Naive thymus-derived CD4-positive, alpha-beta T cell (primary cell): ENCODE measurements around the gene SGPP2. TPM values are rescaled to one million over a fixed set of nuclear protein-coding genes. Genes with fewer than 3 reads are reported as not detected.

Experiments used
- ATAC-seq: fragments of 150-1000 bp; cut with Tn5 transposase; 2 replicates; pipeline ENCODE4 v1.10.0; 2021; ENCODE audit warnings: mild to moderate bottlenecking, moderate library complexity
- CTCF ChIA-PET: fragments of 350-600 bp; sonication (Branson Sonifier 250); formaldehyde crosslinking; loops from one replicate; lab custom pipeline; 2021; ENCODE audit warnings: antibody characterized with exemption; lab: Charles Lee
- POLR2A ChIA-PET: fragments of 350-600 bp; sonication (Branson Sonifier 250); formaldehyde crosslinking; loops from one replicate; lab custom pipeline; 2021; ENCODE audit warnings: antibody characterized with exemption, inconsistent platforms; lab: Charles Lee
- DNase-seq, 9 donors: peaks; one replicate each; pipeline versions ENCODE4 v3.0.0 to v3.0.0-alpha.2; 2020 to 2022; ENCODE audit warnings: mixed read lengths in 1 of 9
- H3K27ac ChIP-seq: one replicate; pipeline ENCODE4 v1.7.0; 2013; ENCODE audit warnings: mild to moderate bottlenecking, low read depth, low read length, moderate library complexity
- H3K27me3 ChIP-seq, 2 donors: one replicate each; pipeline ENCODE4 v1.7.0; 2013; ENCODE audit warnings: low read length in 2 of 2, mild to moderate bottlenecking in 2 of 2, moderate library complexity in 2 of 2; ENCODE audit not compliant: control insufficient read depth in 2 of 2, insufficient read depth in 2 of 2
- H3K36me3 ChIP-seq, 3 experiments: 1 replicate in 2 of 3; 2 replicates in 1 of 3; pipeline ENCODE4 v1.7.0; 2013; ENCODE audit warnings: low read length in 3 of 3, mild to moderate bottlenecking in 3 of 3, moderate library complexity in 1 of 3; ENCODE audit not compliant: insufficient read depth in 3 of 3, control insufficient read depth in 2 of 3
- H3K4me1 ChIP-seq, 2 donors: one replicate each; pipeline ENCODE4 v1.7.0; 2013; ENCODE audit warnings: low read length in 2 of 2, mild to moderate bottlenecking in 2 of 2, moderate library complexity in 1 of 2; ENCODE audit not compliant: control insufficient read depth in 2 of 2, insufficient read depth in 2 of 2
- H3K4me3 ChIP-seq: 2 replicates; pipeline ENCODE4 v1.7.0; 2013; ENCODE audit warnings: mild to moderate bottlenecking, low read length
- H3K9me3 ChIP-seq, 3 experiments: 1 replicate in 2 of 3; 2 replicates in 1 of 3; pipeline ENCODE4 v1.7.0; 2013; ENCODE audit warnings: low read length in 3 of 3; ENCODE audit not compliant: control insufficient read depth in 2 of 3
- H3K27ac Mint-ChIP-seq, 9 donors: one replicate each; pipeline ENCODE4 v1.8.0; 2020 to 2022; ENCODE audit warnings: mixed read lengths in 9 of 9, mild to moderate bottlenecking in 8 of 9, moderate library complexity in 5 of 9, inconsistent platforms in 2 of 9
- H3K27me3 Mint-ChIP-seq, 5 donors: one replicate each; pipeline ENCODE4 v1.8.0; 2021 to 2022; ENCODE audit warnings: mixed read lengths in 5 of 5, mild to moderate bottlenecking in 1 of 5
- H3K36me3 Mint-ChIP-seq, 5 donors: one replicate each; pipeline ENCODE4 v1.8.0; 2020 to 2022; ENCODE audit warnings: mixed read lengths in 5 of 5, mild to moderate bottlenecking in 3 of 5, inconsistent platforms in 1 of 5
- H3K4me1 Mint-ChIP-seq, 7 donors: one replicate each; pipeline ENCODE4 v1.8.0; 2020 to 2022; ENCODE audit warnings: mixed read lengths in 7 of 7, mild to moderate bottlenecking in 3 of 7, inconsistent platforms in 1 of 7
- H3K4me3 Mint-ChIP-seq, 10 donors: one replicate each; pipeline ENCODE4 v1.8.0; 2020 to 2022; ENCODE audit warnings: mild to moderate bottlenecking in 10 of 10, mixed read lengths in 10 of 10, moderate library complexity in 6 of 10, inconsistent platforms in 2 of 10
- H3K9me3 Mint-ChIP-seq, 11 donors: one replicate each; pipeline ENCODE4 v1.8.0; 2020 to 2022; ENCODE audit warnings: mixed read lengths in 11 of 11, mild to moderate bottlenecking in 4 of 11, inconsistent platforms in 1 of 11, moderate library complexity in 1 of 11
- intact Hi-C, 2 donors: fragments of 100-400 bp; cut with micrococcal nuclease; formaldehyde crosslinking; loops; one replicate each; pipeline ENCODE4 v1.15.1; 2023
- polyA plus RNA-seq, 2 donors: library from polyadenylated mRNA; unstranded; fragments of 300-500 nt; fragmentation: Illumina TruSeq; gene quantifications; one replicate each; pipeline ENCODE4 v1.2.3, GENCODE V29; 2021
- total RNA-seq, 6 experiments: library from RNA in 5 of 6; stranded (reverse) in 5 of 6; gene quantifications; 1 replicate in 5 of 6; 2 replicates in 1 of 6; pipeline ENCODE4 v1.2.3 and lab custom pipeline; 2021 to 2026

SGPP2 gene
- total and polyA plus RNA-seq, 7 experiments from 2014 or later = 0.05 to 5.8 (median 0.68) TPM

DNA sequence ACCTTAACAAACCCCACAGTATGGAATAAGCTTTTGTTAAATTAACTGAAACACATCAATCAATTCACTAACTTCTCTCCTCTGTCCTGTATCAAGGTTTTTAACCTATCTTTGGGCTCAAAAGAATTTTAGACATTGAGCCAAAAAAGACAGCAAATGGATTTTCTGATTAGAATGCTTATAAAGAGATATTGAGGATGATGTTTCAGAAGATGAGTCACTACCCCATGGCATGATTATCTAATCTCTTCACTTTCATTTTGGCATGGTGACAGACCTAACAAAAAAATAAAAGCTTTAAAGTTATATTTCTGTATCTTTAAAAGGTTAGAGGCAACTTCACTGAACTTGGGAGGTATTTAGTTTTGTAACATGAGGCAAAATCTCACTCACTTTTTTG lies 55.5 kb downstream of the SGPP2 start:
- H3K9me3 Mint-ChIP-seq = peaks cover 0 to 2% (median 0%) of the 10 kb centered on the region in 11 donors
- H3K27ac Mint-ChIP-seq = no peak overlapping the region
- H3K27me3 Mint-ChIP-seq = peaks cover 3 to 36% (median 8%) of the 10 kb centered on the region in 5 donors
- DNase-seq (no peak), ATAC-seq (no peak)
- H3K4me1 Mint-ChIP-seq = peaks cover 0 to 3% (median 0%) of the 10 kb centered on the region in 7 donors
- no peak overlapping the region for H3K27ac ChIP-seq
- H3K27me3 ChIP-seq = no peaks in the 10 kb centered on the region
- H3K36me3 Mint-ChIP-seq = peaks cover 0 to 5% (median 0%) of the 10 kb centered on the region in 5 donors
- POLR2A ChIA-PET = no interaction called here
- H3K9me3 ChIP-seq = no peaks in the 10 kb centered on the region
- CTCF ChIA-PET = no interaction called here
- no peaks in the 10 kb centered on the region for H3K36me3 ChIP-seq
- intact Hi-C loops = loop anchor here in 1 of 2 donors (5.0 kb wide), 1 partner anchor 163 kb away; no protein-coding TSS in a partner anchor
- H3K4me3 Mint-ChIP-seq = no peak overlapping the region
- H3K4me1 ChIP-seq = no peaks in the 10 kb centered on the region
- H3K4me3 ChIP-seq = no peak overlapping the region

DNA sequence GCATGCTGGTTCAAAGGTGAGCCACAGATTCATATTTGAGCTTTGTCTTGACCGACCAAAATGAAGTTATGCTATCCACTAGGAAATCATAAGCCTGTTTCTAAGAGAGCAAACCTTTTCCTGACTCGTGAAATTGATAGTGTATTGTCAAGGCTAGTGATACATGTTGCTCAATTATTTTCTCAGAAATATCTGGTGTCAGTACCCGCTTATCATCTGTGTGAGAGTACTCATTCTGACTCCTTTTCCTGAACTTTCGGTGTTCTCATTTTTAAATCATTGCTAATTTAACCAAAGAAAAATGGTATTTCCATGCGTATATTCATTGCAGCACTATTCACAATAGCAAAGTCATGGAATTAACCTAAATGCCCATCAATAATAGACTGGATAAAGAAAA lies 56.2 kb downstream of the SGPP2 start:
- peaks cover 0 to 2% (median 0%) of the 10 kb centered on the region in 11 donors for H3K9me3 Mint-ChIP-seq
- ChIA-PET POLR2A (no interaction called here), CTCF (no interaction called here)
- Histone ChIP-seq H3K9me3 (no peaks in the 10 kb centered on the region), H3K27ac (no peak overlapping the region), H3K27me3 (no peaks in the 10 kb centered on the region), H3K36me3 (no peaks in the 10 kb centered on the region), H3K4me1 (no peaks in the 10 kb centered on the region), H3K4me3 (no peak overlapping the region)
- peaks cover 0 to 9% (median 0%) of the 10 kb centered on the region in 5 donors for H3K36me3 Mint-ChIP-seq
- H3K4me1 Mint-ChIP-seq = peaks cover 0 to 3% (median 0%) of the 10 kb centered on the region in 7 donors
- intact Hi-C loops = loop anchor here in 1 of 2 donors (5.0 kb wide), 1 partner anchor 163 kb away; no protein-coding TSS in a partner anchor
- H3K27ac Mint-ChIP-seq = no peak overlapping the region
- peaks cover 3 to 42% (median 9%) of the 10 kb centered on the region in 5 donors for H3K27me3 Mint-ChIP-seq
- DNase-seq (no peak), ATAC-seq (no peak)
- H3K4me3 Mint-ChIP-seq = no peak overlapping the region

DNA sequence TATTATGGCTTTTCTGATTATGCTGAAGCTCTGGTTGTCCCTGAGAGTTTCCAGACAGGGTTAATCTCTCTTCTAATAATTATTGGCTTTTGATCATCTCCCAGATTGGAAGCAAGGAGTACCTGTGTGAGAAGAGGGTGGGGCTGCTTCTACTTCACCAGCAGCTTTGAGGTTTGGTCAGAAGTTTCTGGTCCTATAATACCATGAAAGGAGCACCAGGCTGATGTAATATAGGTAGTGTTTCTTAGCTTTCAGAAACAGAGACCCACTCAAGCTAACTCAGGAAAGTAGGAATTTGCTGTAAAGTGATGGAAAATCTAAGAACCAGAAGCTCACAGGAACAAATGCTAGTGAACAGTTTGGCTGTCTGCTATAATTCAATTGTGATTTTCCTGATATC lies 57.6 kb downstream of the SGPP2 start:
- DNase-seq = no peak
- Histone ChIP-seq H3K27me3 (no peaks in the 10 kb centered on the region), H3K4me3 (no peak overlapping the region), H3K4me1 (no peaks in the 10 kb centered on the region), H3K27ac (no peak overlapping the region), H3K36me3 (no peaks in the 10 kb centered on the region), H3K9me3 (no peaks in the 10 kb centered on the region)
- Mint-ChIP-seq H3K4me1 (peaks cover 0 to 3% (median 0%) of the 10 kb centered on the region in 7 donors), H3K27ac (no peak overlapping the region), H3K4me3 (no peak overlapping the region), H3K9me3 (peaks cover 0 to 2% (median 0%) of the 10 kb centered on the region in 11 donors), H3K36me3 (peaks cover 0 to 9% (median 0%) of the 10 kb centered on the region in 5 donors), H3K27me3 (peaks cover 3 to 54% (median 11%) of the 10 kb centered on the region in 5 donors)
- POLR2A ChIA-PET = no interaction called here
- CTCF ChIA-PET = no interaction called here
- intact Hi-C loops = loop anchor here in 1 of 2 donors (5.0 kb wide), 1 partner anchor 165 kb away; no protein-coding TSS in a partner anchor
- no peak for ATAC-seq

DNA sequence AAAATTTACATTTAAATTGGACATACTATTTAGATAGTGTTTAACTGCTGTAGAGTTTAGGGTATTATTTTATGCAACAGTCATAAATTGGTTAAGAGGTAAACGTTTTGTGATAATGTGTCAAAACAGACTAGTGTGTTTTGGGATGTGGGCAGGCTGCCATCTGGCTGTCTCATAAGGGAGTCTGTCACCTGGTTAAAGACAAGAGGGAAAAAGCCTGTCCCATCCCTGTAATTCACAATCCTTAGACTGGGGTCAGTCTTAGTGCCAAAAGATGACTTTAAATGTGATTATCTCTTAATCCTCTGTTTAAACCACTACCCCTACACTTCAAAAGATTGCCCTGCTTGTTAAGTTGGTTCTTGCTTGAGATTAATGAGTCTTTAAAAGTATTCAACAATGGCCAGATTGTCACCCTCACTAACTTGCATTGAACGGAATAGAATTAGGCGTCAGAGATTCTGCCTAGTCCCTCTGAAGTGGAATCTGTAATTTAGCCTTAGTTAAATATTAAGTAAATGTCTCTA lies 59.2 kb downstream of the SGPP2 start:
- Histone ChIP-seq H3K4me1 (no peaks in the 10 kb centered on the region), H3K9me3 (no peaks in the 10 kb centered on the region), H3K36me3 (no peaks in the 10 kb centered on the region), H3K4me3 (no peak overlapping the region), H3K27ac (no peak overlapping the region), H3K27me3 (no peaks in the 10 kb centered on the region)
- CTCF ChIA-PET = interaction anchor here (0.6 kb wide), 1 partner anchor 71 kb away, joined by 3 read pairs; no protein-coding TSS in a partner anchor
- Mint-ChIP-seq H3K4me1 (peaks cover 0 to 3% (median 0%) of the 10 kb centered on the region in 7 donors), H3K36me3 (peaks cover 0 to 9% (median 0%) of the 10 kb centered on the region in 5 donors), H3K9me3 (peaks cover 0 to 2% (median 0%) of the 10 kb centered on the region in 11 donors), H3K4me3 (no peak overlapping the region), H3K27me3 (peaks cover 3 to 58% (median 12%) of the 10 kb centered on the region in 5 donors), H3K27ac (no peak overlapping the region)
- DNase-seq (no peak), ATAC-seq (no peak)
- intact Hi-C loops = loop anchor here in 1 of 2 donors (5.0 kb wide), 1 partner anchor 166 kb away; no protein-coding TSS in a partner anchor
- POLR2A ChIA-PET = no interaction called here

DNA sequence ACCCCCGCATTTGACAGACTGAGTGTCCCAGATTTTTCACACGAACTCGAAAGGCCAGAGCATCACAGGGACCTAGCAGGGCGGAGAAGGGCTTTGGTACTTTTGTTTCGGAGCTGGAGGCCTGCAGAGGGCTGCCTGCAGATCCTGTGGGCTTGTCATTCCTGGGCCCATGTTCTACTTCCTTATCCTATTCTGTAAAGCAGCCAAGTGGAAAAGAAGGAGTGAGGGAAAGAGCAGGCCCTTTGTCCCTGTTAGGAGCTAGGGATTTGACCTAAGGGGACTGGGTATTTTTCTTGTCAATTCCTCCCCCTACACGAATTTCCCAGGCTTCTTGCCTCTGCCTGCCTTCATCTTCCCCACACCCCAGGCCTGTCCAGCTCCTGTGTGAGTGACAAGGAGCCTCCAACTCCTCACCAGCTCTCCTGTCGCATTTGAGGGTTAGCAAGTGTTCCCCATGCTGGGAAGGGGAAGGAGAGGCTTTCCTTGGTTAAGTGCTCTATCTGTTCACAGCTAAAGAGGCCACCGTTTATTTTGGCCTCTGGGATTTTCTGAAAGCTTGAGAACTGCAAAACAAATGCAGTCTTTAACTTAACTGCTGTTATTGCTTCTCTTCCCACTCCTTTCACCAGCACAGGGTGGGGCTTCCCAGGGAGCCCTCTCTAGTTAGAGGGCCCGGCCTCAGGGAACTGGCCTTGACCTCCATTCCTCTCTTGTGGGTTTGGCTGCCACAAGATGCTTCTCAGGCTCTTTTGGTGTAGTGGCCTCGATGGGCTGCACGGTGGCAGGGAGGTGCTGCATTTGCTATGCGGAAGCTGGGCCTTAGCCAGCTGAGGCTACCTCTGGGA lies 61.2 kb downstream of the SGPP2 start:
- Mint-ChIP-seq H3K27ac (no peak overlapping the region), H3K36me3 (peaks cover 0 to 9% (median 0%) of the 10 kb centered on the region in 5 donors)
- intact Hi-C loops = no loop called here

DNA sequence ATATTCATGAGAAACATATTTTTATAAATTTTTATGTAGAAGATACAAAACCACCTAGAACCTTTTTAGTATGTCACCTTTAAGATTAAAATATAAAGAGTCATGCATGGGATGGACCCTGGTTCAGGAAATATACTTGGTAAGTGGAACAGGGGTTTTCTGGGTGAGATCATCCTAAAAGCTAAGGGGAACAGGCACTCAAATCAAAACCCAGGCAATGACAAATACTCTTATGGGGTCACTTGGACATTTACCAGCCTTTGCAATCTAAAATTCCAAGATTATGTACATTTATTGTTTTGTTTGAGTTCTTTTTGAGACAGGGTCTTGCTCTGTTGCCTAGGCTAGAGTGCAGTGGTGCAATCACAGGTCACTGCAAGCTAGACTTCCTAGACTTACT lies 65.8 kb downstream of the SGPP2 start:
- H3K27me3 Mint-ChIP-seq = peaks cover 0 to 33% (median 4%) of the 10 kb centered on the region in 5 donors
- Histone ChIP-seq H3K4me1 (no peaks in the 10 kb centered on the region), H3K36me3 (no peaks in the 10 kb centered on the region), H3K9me3 (no peaks in the 10 kb centered on the region), H3K27me3 (no peaks in the 10 kb centered on the region), H3K4me3 (no peak overlapping the region), H3K27ac (no peak overlapping the region)
- H3K36me3 Mint-ChIP-seq = peaks cover 0 to under 1% (median 0%) of the 10 kb centered on the region in 5 donors
- no peaks in the 10 kb centered on the region for H3K4me1 Mint-ChIP-seq
- ChIA-PET POLR2A (no interaction called here), CTCF (no interaction called here)
- intact Hi-C loops = no loop called here
- H3K9me3 Mint-ChIP-seq = peaks cover 0 to 8% (median 5%) of the 10 kb centered on the region in 11 donors
- ATAC-seq (no peak), DNase-seq (no peak)
- no peak overlapping the region for H3K27ac Mint-ChIP-seq
- no peak overlapping the region for H3K4me3 Mint-ChIP-seq

More for the DNA sequence above, 61.2 kb downstream of the SGPP2 start:
- Mint-ChIP-seq H3K9me3 (peaks cover 0 to 2% (median 0%) of the 10 kb centered on the region in 11 donors), H3K4me1 (no peaks in the 10 kb centered on the region), H3K4me3 (no peak overlapping the region), H3K27me3 (peaks cover 3 to 48% (median 12%) of the 10 kb centered on the region in 5 donors)
- DNase-seq = no peak
- Histone ChIP-seq H3K27ac (no peak overlapping the region), H3K27me3 (no peaks in the 10 kb centered on the region), H3K4me3 (no peak overlapping the region), H3K36me3 (no peaks in the 10 kb centered on the region), H3K9me3 (no peaks in the 10 kb centered on the region), H3K4me1 (no peaks in the 10 kb centered on the region)
- ATAC-seq = no peak
- CTCF ChIA-PET = no interaction called here
- POLR2A ChIA-PET = no interaction called here
